HL-60 (cell line): ENCODE measurements around the gene SMOC1.

Experiments
- CTCF ChIP-seq: IDR thresholded peaks from one replicate; pipeline ENCODE4 v1.5.1; 2011; ENCODE audit warnings: low read length, control low read depth, inconsistent platforms; ENCODE audit not compliant: insufficient read depth
- POLR2AphosphoS5 ChIP-seq: IDR thresholded peaks from 2 replicates; pipeline ENCODE4 v1.6.1; 2012; ENCODE audit warnings: low read depth
- REST ChIP-seq: IDR thresholded peaks from 2 replicates; pipeline ENCODE4 v1.6.1; 2012; ENCODE audit warnings: low read depth; ENCODE audit not compliant: insufficient replicate concordance
- SPI1 ChIP-seq: IDR thresholded peaks from 2 replicates; pipeline ENCODE4 v1.6.1; 2012; ENCODE audit warnings: low read depth, mild to moderate bottlenecking, borderline replicate concordance

- no peak for TF ChIP-seq CTCF
- TF ChIP-seq REST = no peak
- no peak for TF ChIP-seq POLR2AphosphoS5
- no peak for TF ChIP-seq SPI1
These were observed 53.2 kb downstream of the SMOC1 start for GRCh38 chr14:69932391-69932790.
